HG02642 (cell line): ENCODE data around the gene STIM1.

Experiments
- ATAC-seq: cut with Tn5 transposase; IDR thresholded peaks from one replicate; pipeline ENCODE4 v1.9.1; 2021; ENCODE audit warnings: mild to moderate bottlenecking; ENCODE audit not compliant: unreplicated experiment, poor library complexity

STIM1 gene

GRCh38 chr11:3905080-3905953 is 49.9 kb downstream of the STIM1 start:
- peak; percentile 81 for ATAC-seq

GRCh38 chr11:3906166-3906565 is 50.7 kb downstream of the STIM1 start:
- no peak for ATAC-seq

- ATAC-seq = no peak
Observed at GRCh38 chr11:3907590-3907989, 52.1 kb downstream of the STIM1 start.

GRCh38 chr11:3909901-3910300 is 54.4 kb downstream of the STIM1 start:
- ATAC-seq = no peak

- ATAC-seq = no peak
Observed at GRCh38 chr11:3911908-3912505, 56.5 kb downstream of the STIM1 start.

- ATAC-seq = no peak
Observed at GRCh38 chr11:3913921-3914320, 58.5 kb downstream of the STIM1 start.

DNA sequence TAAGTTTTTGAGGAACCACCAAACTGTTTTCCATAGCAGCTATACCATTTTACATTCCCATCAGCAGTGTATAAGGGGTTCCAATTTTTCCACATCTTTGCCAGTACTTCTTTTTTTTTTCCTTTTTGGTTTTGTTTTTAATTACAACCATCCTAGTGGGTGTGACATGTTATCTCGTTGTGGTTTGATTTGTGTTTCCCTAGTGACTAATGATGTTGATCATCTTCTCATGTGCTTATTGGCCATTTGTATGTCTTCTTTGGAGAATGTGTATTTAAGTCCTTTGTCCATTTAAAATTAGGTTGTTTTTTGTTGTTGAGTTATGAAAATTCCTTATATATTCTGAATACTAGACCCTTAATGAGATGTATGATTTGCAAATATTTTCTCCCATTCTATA is 59.3 kb downstream of the STIM1 start:
- ATAC-seq = no peak

DNA sequence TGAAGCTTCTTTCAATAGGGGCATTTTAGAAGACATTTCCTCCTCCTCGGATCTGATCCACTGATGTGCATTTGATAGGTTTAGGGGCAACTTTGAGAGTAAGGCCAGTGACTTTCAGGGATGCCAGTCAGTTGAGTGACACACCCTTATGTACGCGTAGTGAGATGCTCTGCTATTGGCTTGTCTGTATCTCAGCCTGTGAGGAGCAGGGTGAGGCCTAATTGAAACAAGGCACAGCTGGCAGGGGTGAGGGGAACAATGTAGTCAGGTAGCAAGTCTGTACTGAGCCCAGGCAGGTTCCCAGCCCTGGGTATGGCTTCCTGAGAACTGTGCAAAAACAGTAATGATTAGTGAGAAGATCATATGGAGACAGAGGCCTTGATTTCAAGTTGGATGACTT is 61.5 kb downstream of the STIM1 start:
- ATAC-seq = no peak

GRCh38 chr11:3920148-3920852 is 64.8 kb downstream of the STIM1 start:
- ATAC-seq = no peak

DNA sequence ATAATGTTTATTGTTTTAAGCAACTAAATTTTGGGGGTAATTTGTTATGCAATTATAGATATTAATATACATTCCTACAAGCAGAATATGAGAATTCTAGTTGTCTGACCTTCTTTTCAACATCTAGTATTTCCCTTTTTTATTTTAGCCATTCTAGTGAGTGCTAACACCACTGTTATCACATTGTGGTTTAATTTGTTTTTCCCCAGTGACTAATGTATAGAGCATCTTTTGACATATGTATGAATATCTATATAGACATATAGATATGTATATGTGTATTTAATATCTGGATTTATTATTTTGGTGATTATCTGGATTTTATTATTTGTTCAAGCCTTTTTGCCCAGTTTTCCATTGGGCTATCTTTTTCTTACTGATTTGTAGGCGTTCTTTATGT is 66.6 kb downstream of the STIM1 start:
- ATAC-seq = no peak

- no peak for ATAC-seq
Observed at GRCh38 chr11:3925513-3925912, 70.0 kb downstream of the STIM1 start.

GRCh38 chr11:3926458-3927095 is 71.1 kb downstream of the STIM1 start:
- ATAC-seq = no peak

DNA sequence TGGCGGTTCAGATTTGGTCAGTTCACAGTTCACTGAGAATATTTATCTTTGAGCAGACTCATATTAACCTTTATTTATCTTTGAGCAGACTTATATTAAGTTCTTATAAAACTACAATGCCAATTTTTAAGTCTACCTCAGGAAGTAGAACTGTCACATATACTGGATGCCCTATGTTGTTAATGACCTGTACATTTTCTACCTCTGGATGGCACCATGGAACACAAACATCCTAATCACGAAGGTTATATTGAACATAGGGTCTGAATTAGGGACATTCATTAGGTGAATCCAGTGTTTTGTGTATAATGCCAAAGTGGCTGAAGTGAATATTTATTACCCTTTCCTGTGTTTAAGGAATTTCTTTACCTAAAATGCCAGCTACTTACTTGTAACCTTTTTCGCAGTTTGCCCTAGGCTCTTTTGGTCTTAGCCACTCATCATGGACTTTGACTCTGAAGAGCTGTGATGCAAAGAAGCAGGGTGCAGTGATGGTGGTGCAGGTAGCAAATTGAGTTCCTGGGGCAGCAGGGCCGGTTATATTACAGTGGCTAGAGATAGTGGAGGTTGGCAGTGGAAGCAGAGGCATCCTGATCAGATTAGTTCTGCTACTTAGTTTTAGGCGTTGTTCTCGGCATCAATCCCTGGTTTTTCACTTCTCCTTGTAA is 71.8 kb downstream of the STIM1 start:
- no peak for ATAC-seq

- ATAC-seq = no peak
Observed at GRCh38 chr11:3929232-3929631, 73.8 kb downstream of the STIM1 start.

GRCh38 chr11:3929649-3930048 is 74.2 kb downstream of the STIM1 start:
- ATAC-seq = no peak

GRCh38 chr11:3932698-3933097 is 77.2 kb downstream of the STIM1 start:
- ATAC-seq = no peak

DNA sequence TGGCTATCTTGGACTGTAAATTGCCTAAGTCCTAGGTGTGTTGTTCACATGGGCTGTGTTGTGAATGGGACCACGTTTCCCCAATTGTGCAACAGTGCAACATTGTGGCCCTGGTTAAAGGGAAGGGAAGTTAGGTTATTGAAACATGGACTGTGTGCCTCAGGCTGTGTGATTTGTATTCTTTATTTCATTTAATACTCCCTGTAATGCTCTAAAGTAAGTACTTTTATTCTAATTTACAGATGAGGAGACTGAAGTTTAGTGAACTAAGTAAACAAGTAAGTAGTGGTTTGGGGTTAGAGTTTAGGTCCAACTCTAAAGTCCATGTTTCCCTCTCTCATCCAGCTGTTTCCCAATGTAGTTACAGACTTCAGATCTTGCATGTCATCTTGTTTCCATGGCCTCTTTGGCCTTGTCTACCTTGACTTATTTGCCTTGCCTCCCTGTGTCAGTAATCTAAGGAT is 77.7 kb downstream of the STIM1 start:
- ATAC-seq = no peak

- no peak for ATAC-seq
Observed at GRCh38 chr11:3934658-3935057, 79.2 kb downstream of the STIM1 start.

- ATAC-seq = no peak
Observed at GRCh38 chr11:3936517-3936916, 81.1 kb downstream of the STIM1 start.

- no peak for ATAC-seq
Observed at GRCh38 chr11:3939211-3939610, 83.7 kb downstream of the STIM1 start.
